22Rv1 (cell line): ENCODE measurements around the gene OR51M1.

Source experiments
- CTCF ChIP-seq: fragments of 450-650 bp; IDR thresholded peaks from 2 replicates; pipeline ENCODE4 v1.5.1; 2017; ENCODE audit warnings: mild to moderate bottlenecking
- ZFX ChIP-seq: fragments of 450-650 bp; IDR thresholded peaks from 2 replicates; pipeline ENCODE4 v1.6.1; 2017; ENCODE audit warnings: antibody characterized with exemption, borderline replicate concordance

- TF ChIP-seq CTCF (no peak), ZFX (no peak)
Observed at GRCh38 chr11:5398936-5399335, 15.3 kb downstream of the OR51M1 start.
